WTC11 (cell line): ENCODE results near the gene BBS2.

Experiments
- CTCF ChIP-seq: fragments of 200-600 bp; IDR thresholded peaks from 2 replicates; pipeline ENCODE4 v1.8.0; 2022; ENCODE audit warnings: antibody characterized with exemption
- FOXK1 ChIP-seq: sonication (generic); formaldehyde crosslinking; IDR thresholded peaks from 2 replicates; pipeline ENCODE4 v1.8.0; 2022; ENCODE audit warnings: mild to moderate bottlenecking, moderate library complexity, missing genetic modification reagents
- MXD4 ChIP-seq: fragments of 250-450 bp; sonication (Bioruptor Pico); IDR thresholded peaks from 2 replicates; pipeline ENCODE4 v1.8.0; 2021; ENCODE audit warnings: mild to moderate bottlenecking, moderate library complexity, borderline replicate concordance
- ZNF121 ChIP-seq: sonication (generic); formaldehyde crosslinking; IDR thresholded peaks from 2 replicates; pipeline ENCODE4 v1.8.0; 2023; ENCODE audit warnings: missing genetic modification reagents
- ZNF232 ChIP-seq: sonication (generic); formaldehyde crosslinking; IDR thresholded peaks from 2 replicates; pipeline ENCODE4 v1.8.0; 2022; ENCODE audit warnings: mild to moderate bottlenecking, missing genetic modification reagents

GRCh38 chr16:56488035-56488434 lies 31.8 kb downstream of the BBS2 start:
- TF ChIP-seq MXD4: no peak
- TF ChIP-seq CTCF: no peak
- no peak for TF ChIP-seq ZNF121
- TF ChIP-seq FOXK1 (CRISPR knock-in tag): no peak
- no peak for TF ChIP-seq ZNF232 (CRISPR knock-in tag)
